ENCODE data around the gene CHIT1.

The CHIT1 gene

GRCh38 chr1:203201516-203202205 is 27.8 kb downstream of the CHIT1 start:
- TF ChIP-seq ARNTL (CRISPR knock-in tag; IDR thresholded peaks at IDR 0.05; ENCODE audit: borderline replicate concordance, low read depth) (no peak), TCF4 (CRISPR knock-in tag; IDR thresholded peaks at IDR 0.05; ENCODE audit: borderline replicate concordance) (no peak), ZNF565 (CRISPR knock-in tag; conservative IDR thresholded peaks at IDR 0.05; ENCODE audit: low read depth) (no peak), ZFP30 (CRISPR knock-in tag; IDR thresholded peaks at IDR 0.05) (no peak), ZFP3 (CRISPR knock-in tag; IDR thresholded peaks at IDR 0.05) (no peak), OSR1 (CRISPR knock-in tag; IDR thresholded peaks at IDR 0.05) (no peak), ESRRG (CRISPR knock-in tag; IDR thresholded peaks at IDR 0.05) (no peak), CSRNP3 (CRISPR knock-in tag; IDR thresholded peaks at IDR 0.05) (no peak), SNAI2 (CRISPR knock-in tag; IDR thresholded peaks at IDR 0.05) (no peak), ZNF70 (CRISPR knock-in tag; IDR thresholded peaks at IDR 0.05) (no peak)
- TF ChIP-seq, protein P1, sequence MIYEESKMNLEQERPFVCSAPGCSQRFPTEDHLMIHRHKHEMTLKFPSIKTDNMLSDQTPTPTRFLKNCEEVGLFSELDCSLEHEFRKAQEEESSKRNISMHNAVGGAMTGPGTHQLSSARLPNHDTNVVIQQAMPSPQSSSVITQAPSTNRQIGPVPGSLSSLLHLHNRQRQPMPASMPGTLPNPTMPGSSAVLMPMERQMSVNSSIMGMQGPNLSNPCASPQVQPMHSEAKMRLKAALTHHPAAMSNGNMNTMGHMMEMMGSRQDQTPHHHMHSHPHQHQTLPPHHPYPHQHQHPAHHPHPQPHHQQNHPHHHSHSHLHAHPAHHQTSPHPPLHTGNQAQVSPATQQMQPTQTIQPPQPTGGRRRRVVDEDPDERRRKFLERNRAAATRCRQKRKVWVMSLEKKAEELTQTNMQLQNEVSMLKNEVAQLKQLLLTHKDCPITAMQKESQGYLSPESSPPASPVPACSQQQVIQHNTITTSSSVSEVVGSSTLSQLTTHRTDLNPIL (CRISPR knock-in tag; IDR thresholded peaks at IDR 0.05; ENCODE audit: low read depth) = no peak
- TF ChIP-seq, protein P2, sequence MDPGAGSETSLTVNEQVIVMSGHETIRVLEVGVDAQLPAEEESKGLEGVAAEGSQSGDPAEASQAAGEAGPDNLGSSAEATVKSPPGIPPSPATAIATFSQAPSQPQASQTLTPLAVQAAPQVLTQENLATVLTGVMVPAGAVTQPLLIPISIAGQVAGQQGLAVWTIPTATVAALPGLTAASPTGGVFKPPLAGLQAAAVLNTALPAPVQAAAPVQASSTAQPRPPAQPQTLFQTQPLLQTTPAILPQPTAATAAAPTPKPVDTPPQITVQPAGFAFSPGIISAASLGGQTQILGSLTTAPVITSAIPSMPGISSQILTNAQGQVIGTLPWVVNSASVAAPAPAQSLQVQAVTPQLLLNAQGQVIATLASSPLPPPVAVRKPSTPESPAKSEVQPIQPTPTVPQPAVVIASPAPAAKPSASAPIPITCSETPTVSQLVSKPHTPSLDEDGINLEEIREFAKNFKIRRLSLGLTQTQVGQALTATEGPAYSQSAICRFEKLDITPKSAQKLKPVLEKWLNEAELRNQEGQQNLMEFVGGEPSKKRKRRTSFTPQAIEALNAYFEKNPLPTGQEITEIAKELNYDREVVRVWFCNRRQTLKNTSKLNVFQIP (CRISPR knock-in tag; IDR thresholded peaks at IDR 0.05; ENCODE audit: borderline replicate concordance, low read depth) = no peak
- no peak for ATAC-seq

GRCh38 chr1:203200916-203201315 is 28.6 kb downstream of the CHIT1 start:
- TF ChIP-seq BACH2 (CRISPR knock-in tag; IDR thresholded peaks at IDR 0.05; ENCODE audit: borderline replicate concordance) (no peak), GLIS3 (CRISPR knock-in tag; IDR thresholded peaks at IDR 0.05) (no peak), TSHZ2 (CRISPR knock-in tag; IDR thresholded peaks at IDR 0.05) (no peak), RARB (CRISPR knock-in tag; IDR thresholded peaks at IDR 0.05) (no peak), OSR1 (CRISPR knock-in tag; IDR thresholded peaks at IDR 0.05) (no peak), ZFP3 (CRISPR knock-in tag; IDR thresholded peaks at IDR 0.05) (no peak), TOX (CRISPR knock-in tag; IDR thresholded peaks at IDR 0.05; ENCODE audit: borderline replicate concordance) (no peak), TCF4 (CRISPR knock-in tag; IDR thresholded peaks at IDR 0.05; ENCODE audit: borderline replicate concordance) (no peak), ARNTL (CRISPR knock-in tag; IDR thresholded peaks at IDR 0.05; ENCODE audit: borderline replicate concordance, low read depth) (no peak), ZNF70 (CRISPR knock-in tag; IDR thresholded peaks at IDR 0.05) (no peak)
- TF ChIP-seq, protein P1 (CRISPR knock-in tag; IDR thresholded peaks at IDR 0.05; ENCODE audit: low read depth) = no peak
- TF ChIP-seq, protein P3, sequence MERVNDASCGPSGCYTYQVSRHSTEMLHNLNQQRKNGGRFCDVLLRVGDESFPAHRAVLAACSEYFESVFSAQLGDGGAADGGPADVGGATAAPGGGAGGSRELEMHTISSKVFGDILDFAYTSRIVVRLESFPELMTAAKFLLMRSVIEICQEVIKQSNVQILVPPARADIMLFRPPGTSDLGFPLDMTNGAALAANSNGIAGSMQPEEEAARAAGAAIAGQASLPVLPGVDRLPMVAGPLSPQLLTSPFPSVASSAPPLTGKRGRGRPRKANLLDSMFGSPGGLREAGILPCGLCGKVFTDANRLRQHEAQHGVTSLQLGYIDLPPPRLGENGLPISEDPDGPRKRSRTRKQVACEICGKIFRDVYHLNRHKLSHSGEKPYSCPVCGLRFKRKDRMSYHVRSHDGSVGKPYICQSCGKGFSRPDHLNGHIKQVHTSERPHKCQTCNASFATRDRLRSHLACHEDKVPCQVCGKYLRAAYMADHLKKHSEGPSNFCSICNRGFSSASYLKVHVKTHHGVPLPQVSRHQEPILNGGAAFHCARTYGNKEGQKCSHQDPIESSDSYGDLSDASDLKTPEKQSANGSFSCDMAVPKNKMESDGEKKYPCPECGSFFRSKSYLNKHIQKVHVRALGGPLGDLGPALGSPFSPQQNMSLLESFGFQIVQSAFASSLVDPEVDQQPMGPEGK (CRISPR knock-in tag; IDR thresholded peaks at IDR 0.05; ENCODE audit: borderline replicate concordance) = no peak
- no peak for ATAC-seq
